Measurements from ENCODE around the gene SQSTM1. TPM values are rescaled to one million over a fixed set of nuclear protein-coding genes. Genes with fewer than 3 reads are reported as not detected.

The SQSTM1 gene
- total RNA-seq, 2 donors from 2014 or later, result 249 to 606 TPM

DNA sequence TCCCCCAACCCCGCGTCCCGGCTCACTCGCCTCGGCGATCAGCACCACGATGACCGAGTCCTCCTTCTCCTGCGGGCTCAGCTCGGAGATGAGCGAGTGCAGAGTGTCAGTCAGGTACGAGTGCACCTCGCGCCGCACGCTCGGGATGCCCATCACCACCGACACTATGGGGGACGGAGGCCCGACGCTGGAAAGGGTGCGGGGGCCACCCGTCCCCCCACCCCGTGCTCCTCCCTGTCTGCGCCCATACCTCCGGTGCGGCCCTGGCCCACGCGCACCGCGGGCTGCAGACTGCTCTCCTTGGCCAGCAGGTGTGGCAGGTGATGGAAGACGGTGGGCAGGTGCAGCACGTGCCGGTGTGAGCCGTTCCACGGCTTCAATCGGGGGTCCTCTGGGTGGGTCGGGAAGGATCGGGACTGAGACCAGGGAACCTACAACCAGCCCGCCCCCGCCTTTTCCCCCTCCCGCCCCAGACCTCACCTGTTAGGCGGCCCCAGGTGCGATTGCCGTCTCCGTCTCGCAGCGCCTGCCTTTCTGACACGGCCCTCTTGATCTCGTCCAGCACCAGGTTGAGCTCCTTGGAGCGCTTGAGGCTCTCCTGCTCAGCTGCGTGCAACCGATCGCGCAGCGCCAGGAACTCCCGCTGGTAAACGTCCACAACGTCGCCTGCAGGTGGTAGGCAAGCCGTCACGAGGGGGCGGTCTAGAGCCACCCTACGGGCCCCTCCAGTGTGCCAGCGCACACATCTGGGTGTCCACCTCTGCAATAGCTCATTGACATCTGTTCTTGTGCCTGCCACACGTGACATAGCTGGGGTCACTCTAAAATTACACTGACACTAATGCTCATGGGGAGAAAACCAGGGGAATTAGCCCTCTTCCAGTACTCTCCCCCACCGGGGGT, 19.1 kb upstream of the SQSTM1 start:
- peaks cover 0 to 14% of the 10 kb centered on the region in 2 donors for H3K36me3 ChIP-seq (replicated peaks in 1 of 2; ENCODE audit: insufficient read depth in 1 of 2, low read depth in 2 of 2)
- no peak overlapping the region for H3K4me3 ChIP-seq
- no peak overlapping the region for H3K27ac ChIP-seq
- WGBS, 2 donors, result 45 to 70% methylated on average over 33 to 56 of the region's 67 CpGs
- no peaks in the 10 kb centered on the region for H3K9me3 ChIP-seq
- no peaks in the 10 kb centered on the region for H3K27me3 ChIP-seq
- intact Hi-C loops (cut with DNase I), result loop anchor here (10.0 kb wide), 1 partner anchor 103 kb away; the partner anchor contains the start of gene TBC1D9B
- TF ChIP-seq, protein P1, sequence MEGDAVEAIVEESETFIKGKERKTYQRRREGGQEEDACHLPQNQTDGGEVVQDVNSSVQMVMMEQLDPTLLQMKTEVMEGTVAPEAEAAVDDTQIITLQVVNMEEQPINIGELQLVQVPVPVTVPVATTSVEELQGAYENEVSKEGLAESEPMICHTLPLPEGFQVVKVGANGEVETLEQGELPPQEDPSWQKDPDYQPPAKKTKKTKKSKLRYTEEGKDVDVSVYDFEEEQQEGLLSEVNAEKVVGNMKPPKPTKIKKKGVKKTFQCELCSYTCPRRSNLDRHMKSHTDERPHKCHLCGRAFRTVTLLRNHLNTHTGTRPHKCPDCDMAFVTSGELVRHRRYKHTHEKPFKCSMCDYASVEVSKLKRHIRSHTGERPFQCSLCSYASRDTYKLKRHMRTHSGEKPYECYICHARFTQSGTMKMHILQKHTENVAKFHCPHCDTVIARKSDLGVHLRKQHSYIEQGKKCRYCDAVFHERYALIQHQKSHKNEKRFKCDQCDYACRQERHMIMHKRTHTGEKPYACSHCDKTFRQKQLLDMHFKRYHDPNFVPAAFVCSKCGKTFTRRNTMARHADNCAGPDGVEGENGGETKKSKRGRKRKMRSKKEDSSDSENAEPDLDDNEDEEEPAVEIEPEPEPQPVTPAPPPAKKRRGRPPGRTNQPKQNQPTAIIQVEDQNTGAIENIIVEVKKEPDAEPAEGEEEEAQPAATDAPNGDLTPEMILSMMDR (IDR thresholded peaks at IDR 0.05), result peak; percentile 52 to 87 (median 77)
- peak in 1 of 3 donors; percentile 9 for TF ChIP-seq POLR2A (IDR thresholded peaks at IDR 0.05)
- DNase-seq (peak; percentile 83 to 90 (median 86)), ATAC-seq (peak; percentile 33)
- peaks cover 48% of the 10 kb centered on the region for H3K4me1 ChIP-seq

DNA sequence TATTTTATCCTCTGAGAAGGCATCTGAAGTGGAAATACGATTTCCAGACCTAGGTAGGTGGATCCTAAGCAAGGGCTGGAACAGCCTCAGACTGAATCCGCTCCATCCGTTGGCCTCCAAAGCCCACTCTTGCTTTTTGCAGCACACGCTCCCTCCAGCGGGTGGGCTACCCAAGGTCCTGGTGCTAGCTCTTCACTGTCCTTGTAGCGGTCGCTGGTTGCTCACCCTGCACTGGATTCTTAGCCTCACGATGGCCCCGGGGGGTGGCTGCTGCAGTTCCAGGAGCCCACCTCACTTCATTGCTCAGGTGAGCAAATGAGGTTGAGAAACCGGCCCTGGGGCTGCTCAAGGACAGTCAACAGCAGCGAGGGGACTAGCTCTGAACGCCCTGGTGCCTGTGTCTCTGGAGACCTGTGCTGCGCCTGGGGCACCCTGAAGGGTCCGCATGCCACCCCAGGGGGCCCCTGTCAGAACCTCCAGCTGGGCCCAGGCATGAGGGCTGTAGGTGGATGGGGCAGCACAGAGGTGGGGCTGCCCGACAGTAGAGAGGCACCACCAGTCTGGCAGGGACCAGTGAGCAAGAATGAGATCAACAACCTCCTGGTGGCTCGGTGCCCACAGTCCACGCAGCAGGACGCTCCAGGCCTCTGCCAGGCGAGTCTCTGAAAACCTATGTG, 18.4 kb upstream of the SQSTM1 start:
- H3K9me3 ChIP-seq, result no peaks in the 10 kb centered on the region
- ATAC-seq (no peak), DNase-seq (peak in 2 of 4 donors; percentile 25 to 56)
- no peak overlapping the region for H3K4me3 ChIP-seq
- WGBS, 2 donors, result 70 to 80% methylated on average over 4 to 19 of the region's 19 CpGs
- H3K27me3 ChIP-seq, result no peaks in the 10 kb centered on the region
- H3K4me1 ChIP-seq, result peaks cover 41% of the 10 kb centered on the region
- intact Hi-C loops (cut with DNase I), result loop anchor here (10.0 kb wide), 1 partner anchor 102 kb away; the partner anchor contains the start of gene TBC1D9B
- peaks cover 0 to 14% of the 10 kb centered on the region in 2 donors for H3K36me3 ChIP-seq (replicated peaks in 1 of 2; ENCODE audit: insufficient read depth in 1 of 2, low read depth in 2 of 2)
- peak overlapping the region in 1 of 4 donors; percentile 2 for H3K27ac ChIP-seq
- TF ChIP-seq, protein P1 (IDR thresholded peaks at IDR 0.05), result no peak
- no peak for TF ChIP-seq POLR2A (IDR thresholded peaks at IDR 0.05)

DNA sequence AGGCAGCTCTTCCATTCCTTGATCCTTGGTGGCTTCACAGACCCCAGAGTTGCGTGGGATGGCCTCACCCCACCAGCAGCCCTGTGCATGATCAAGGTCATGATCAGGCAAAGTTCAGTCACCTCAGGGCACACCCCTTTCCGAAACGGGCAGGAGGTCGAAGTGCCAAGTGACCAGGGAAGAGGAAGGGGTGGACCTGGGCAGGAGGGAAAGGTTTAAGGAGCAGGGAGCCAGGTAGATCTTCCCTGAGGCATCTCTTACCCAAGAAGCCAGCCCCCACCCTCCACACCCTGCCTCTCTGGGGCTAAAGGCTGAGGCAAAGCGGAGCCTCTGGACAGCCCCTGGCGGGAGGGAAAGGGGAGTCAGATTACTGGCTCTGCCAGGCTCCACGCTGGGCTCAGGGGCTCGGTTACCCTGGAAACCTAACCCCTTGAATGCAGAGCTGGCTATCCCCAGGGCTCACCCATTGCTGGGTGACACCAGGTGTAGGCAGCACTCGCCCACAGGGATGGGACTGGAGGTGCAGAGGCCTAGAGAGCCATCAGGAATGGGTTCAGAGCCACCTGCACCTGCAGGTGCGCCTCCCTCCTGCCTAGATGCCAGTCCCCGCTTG, 17.6 kb upstream of the SQSTM1 start:
- H3K4me3 ChIP-seq, result no peak overlapping the region
- no peak for ATAC-seq
- DNase-seq, result no peak

More for the DNA sequence above, 17.6 kb upstream of the SQSTM1 start:
- Histone ChIP-seq H3K4me1 (peaks cover 48% of the 10 kb centered on the region), H3K9me3 (no peaks in the 10 kb centered on the region), H3K27me3 (no peaks in the 10 kb centered on the region), H3K27ac (peak overlapping the region in 2 of 4 donors; percentile 2 to 94), H3K36me3 (replicated peaks in 1 of 2; ENCODE audit: insufficient read depth in 1 of 2, low read depth in 2 of 2) (peaks cover 0 to 14% of the 10 kb centered on the region in 2 donors)
- WGBS, 2 donors, result 54 to 70% methylated on average over 5 to 10 of the region's 11 CpGs
- no peak for TF ChIP-seq POLR2A (IDR thresholded peaks at IDR 0.05)
- TF ChIP-seq, protein P1 (IDR thresholded peaks at IDR 0.05), result no peak
- intact Hi-C loops (cut with DNase I), result loop anchor here (10.0 kb wide), 1 partner anchor 102 kb away; the partner anchor contains the start of gene TBC1D9B

Data from body of pancreas (tissue), 4 donors.